ENCODE data around the gene ADGRD2.

GRCh38 chr9:124506433-124506832 lies 56.2 kb downstream of the ADGRD2 start:
- TF ChIP-seq CTCF (IDR thresholded peaks at IDR 0.05; ENCODE audit: low read depth, low read length) (no peak), EZH2phosphoT487 (IDR thresholded peaks at IDR 0.05; ENCODE audit: low read depth) (no peak)

Measured in OCI-LY3 (cell line).